Erythroblast (primary cell): ENCODE data around the gene SYT9.

Source experiments
- GATA1 ChIP-seq: IDR thresholded peaks from 2 replicates; pipeline ENCODE4 v1.6.1; 2011; ENCODE audit warnings: low read depth, mild to moderate bottlenecking, control low read depth, low read length, moderate library complexity
- POLR2A ChIP-seq: IDR thresholded peaks from 2 replicates; pipeline ENCODE4 v1.6.1; 2011; ENCODE audit warnings: mild to moderate bottlenecking, low read length

- TF ChIP-seq POLR2A: no peak
- TF ChIP-seq GATA1: no peak
Observed at GRCh38 chr11:7367803-7368202, 116.1 kb downstream of the SYT9 start.
